ENCODE results near the gene VAT1L.

- TF ChIP-seq POLR2A (IDR thresholded peaks at IDR 0.05; ENCODE audit: low read length), result no peak
- TF ChIP-seq GATA1 (IDR thresholded peaks at IDR 0.05; ENCODE audit: low read depth, low read length), result no peak
Measured at GRCh38 chr16:77991701-77992100, 203.3 kb downstream of the VAT1L start.
